HG03442 (cell line): Measurements from ENCODE around the gene DDX25.
"Not testable (repeated sequence)": the region's sequence is repeated elsewhere in the genome, so short reads cannot be mapped to it uniquely, and the experiment has no call there.

ENCODE experiments used
- ATAC-seq: cut with Tn5 transposase; IDR thresholded peaks from one replicate; pipeline ENCODE4 v1.9.1; 2021; ENCODE audit warnings: mild to moderate bottlenecking, moderate library complexity; ENCODE audit not compliant: unreplicated experiment

DDX25 gene

GRCh38 chr11:125902927-125903710 lies 1.2 kb upstream of the DDX25 start, which contains the start of gene PUS3:
Gene PUS3, minus strand, starts transcription at chr11:125903206. Its CDS starts 6,922 bp downstream, at chr11:125896284.
- peak; percentile 97 for ATAC-seq

- no peak for ATAC-seq
Measured at GRCh38 chr11:125904678-125905077, 370 bp downstream of the DDX25 start.

- ATAC-seq = no peak
Measured at GRCh38 chr11:125910226-125910849, 6.0 kb downstream of the DDX25 start.

GRCh38 chr11:125914601-125915000 lies 10.3 kb downstream of the DDX25 start:
- not testable (repeated sequence) for ATAC-seq

- ATAC-seq = no peak
Measured at GRCh38 chr11:125916683-125917347, 12.5 kb downstream of the DDX25 start.

GRCh38 chr11:125918140-125918840 lies 14.0 kb downstream of the DDX25 start:
- no peak for ATAC-seq

- no peak for ATAC-seq
Measured at GRCh38 chr11:125921042-125921441, 16.7 kb downstream of the DDX25 start.

- no peak for ATAC-seq
Measured at GRCh38 chr11:125922156-125922555, 17.8 kb downstream of the DDX25 start.

- no peak for ATAC-seq
Measured at GRCh38 chr11:125923012-125923579, 18.8 kb downstream of the DDX25 start.

- ATAC-seq = no peak
Measured at GRCh38 chr11:125923633-125924032, 19.3 kb downstream of the DDX25 start.

- ATAC-seq = no peak
Measured at GRCh38 chr11:125924384-125925007, 20.2 kb downstream of the DDX25 start.

GRCh38 chr11:125925247-125925740 lies 21.0 kb downstream of the DDX25 start:
- ATAC-seq = no peak

- no peak for ATAC-seq
Measured at GRCh38 chr11:125925804-125926203, 21.5 kb downstream of the DDX25 start.

- ATAC-seq = no peak
Measured at GRCh38 chr11:125926682-125927081, 22.4 kb downstream of the DDX25 start.

GRCh38 chr11:125929445-125930075 lies 25.3 kb downstream of the DDX25 start:
- no peak for ATAC-seq

GRCh38 chr11:125930076-125930450 lies 25.8 kb downstream of the DDX25 start:
- ATAC-seq = no peak

GRCh38 chr11:125931116-125931515 lies 26.8 kb downstream of the DDX25 start:
- no peak for ATAC-seq

GRCh38 chr11:125931668-125932067 lies 27.4 kb downstream of the DDX25 start:
- ATAC-seq = no peak

- ATAC-seq = no peak
Measured at GRCh38 chr11:125932301-125932700, 28.0 kb downstream of the DDX25 start.
